Left lung (tissue), 10 donors: Measurements from ENCODE around the gene TMA16. TPM values are rescaled to one million over a fixed set of nuclear protein-coding genes. Genes with fewer than 3 reads are reported as not detected.

Experiments used
- ATAC-seq: fragments of 200-7000 bp; cut with Tn5 transposase; one replicate; pipeline ENCODE4 v1.9.1; 2020; ENCODE audit warnings: moderate library complexity
- DNase-seq, 4 donors: peaks; one replicate each; pipeline ENCODE4 v3.0.0-alpha.2; 2013 to 2020
- H3K27ac ChIP-seq, 2 donors: fragments of 200-600 bp; sonication (generic) in 1 of 2; one replicate each; pipeline versions ENCODE4 v1.5.0 to v1.8.0; 2020 to 2021
- H3K27me3 ChIP-seq, 2 donors: fragments of 200-600 bp; sonication (generic) in 1 of 2; one replicate each; pipeline versions ENCODE4 v1.5.0 to v1.8.0; 2020 to 2021
- H3K36me3 ChIP-seq, 2 donors: fragments of 200-600 bp; sonication (generic) in 1 of 2; one replicate each; pipeline versions ENCODE4 v1.5.0 to v1.8.0; 2020 to 2021
- H3K4me1 ChIP-seq, 2 donors: fragments of 200-600 bp; one replicate each; pipeline ENCODE4 v1.8.0; 2021
- H3K4me3 ChIP-seq, 2 donors: fragments of 200-600 bp; sonication (generic) in 1 of 2; one replicate each; pipeline versions ENCODE4 v1.5.0 to v1.8.0; 2020 to 2021; ENCODE audit warnings: mild to moderate bottlenecking in 1 of 2
- H3K9me3 ChIP-seq, 2 donors: fragments of 200-600 bp; sonication (generic) in 1 of 2; one replicate each; pipeline versions ENCODE4 v1.5.0 to v1.8.0; 2020 to 2021
- intact Hi-C, 2 donors: fragments of 100-400 bp; cut with DNase I; formaldehyde crosslinking; loops; one replicate each; pipeline versions ENCODE4 v1.11.2 to v1.14.2; 2022
- polyA plus RNA-seq, 6 donors: library from polyadenylated mRNA; unstranded; fragments of 120-200 nt; gene quantifications; one replicate each; pipeline ENCODE4 v1.2.1, GENCODE V29; 2013; ENCODE audit not compliant: insufficient read length in 6 of 6
- total RNA-seq, 2 donors: library from RNA; stranded (reverse); fragmentation: NEBNext Ultra II Directional; extraction: Animal tissue kit (Norgen Biotek cat#: 25700); gene quantifications; one replicate each; pipeline ENCODE4 v1.2.1, GENCODE V29; 2021
- TF ChIP-seq, protein P1 (sequence below), 2 donors: fragments of 200-600 bp; sonication (generic) in 1 of 2; IDR thresholded peaks; one replicate each; pipeline versions ENCODE4 v1.5.0 to v1.8.0; 2021; ENCODE audit warnings: antibody characterized with exemption in 2 of 2
- donor health status: DM: no; HTN: yes; CAD: no.
- donor health status: DM: no; HTN: no; CAD: no.

TMA16 gene
- total and polyA plus RNA-seq, 8 donors, result 18.9 to 37.2 (median 33.9) TPM

DNA sequence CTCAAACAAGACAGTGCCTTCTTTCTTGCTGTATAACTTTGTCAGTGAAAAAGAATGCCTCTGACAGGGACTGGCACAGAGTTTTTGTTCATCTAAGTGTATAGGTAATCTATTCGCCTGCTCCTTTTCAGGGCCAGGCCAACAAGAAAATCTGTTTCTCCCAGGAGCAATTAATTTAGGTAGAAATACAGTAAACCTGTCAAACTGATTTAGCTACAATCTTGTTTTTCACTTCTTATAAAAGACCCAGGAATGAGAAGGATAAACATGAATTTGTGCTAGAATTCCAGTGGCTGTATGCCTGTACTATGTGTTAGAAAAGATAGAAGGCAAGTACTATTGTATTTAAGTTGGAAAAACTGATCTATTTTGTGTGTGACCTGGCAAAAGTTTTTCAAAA lies 6.1 kb downstream of the TMA16 start:
- ATAC-seq (no peak), DNase-seq (no peak)
- Histone ChIP-seq H3K27me3 (no peaks in the 10 kb centered on the region), H3K36me3 (no peaks in the 10 kb centered on the region), H3K27ac (no peak overlapping the region), H3K9me3 (no peaks in the 10 kb centered on the region), H3K4me1 (peaks cover 0 to 36% of the 10 kb centered on the region in 2 donors), H3K4me3 (no peak overlapping the region)
- TF ChIP-seq, protein P1, sequence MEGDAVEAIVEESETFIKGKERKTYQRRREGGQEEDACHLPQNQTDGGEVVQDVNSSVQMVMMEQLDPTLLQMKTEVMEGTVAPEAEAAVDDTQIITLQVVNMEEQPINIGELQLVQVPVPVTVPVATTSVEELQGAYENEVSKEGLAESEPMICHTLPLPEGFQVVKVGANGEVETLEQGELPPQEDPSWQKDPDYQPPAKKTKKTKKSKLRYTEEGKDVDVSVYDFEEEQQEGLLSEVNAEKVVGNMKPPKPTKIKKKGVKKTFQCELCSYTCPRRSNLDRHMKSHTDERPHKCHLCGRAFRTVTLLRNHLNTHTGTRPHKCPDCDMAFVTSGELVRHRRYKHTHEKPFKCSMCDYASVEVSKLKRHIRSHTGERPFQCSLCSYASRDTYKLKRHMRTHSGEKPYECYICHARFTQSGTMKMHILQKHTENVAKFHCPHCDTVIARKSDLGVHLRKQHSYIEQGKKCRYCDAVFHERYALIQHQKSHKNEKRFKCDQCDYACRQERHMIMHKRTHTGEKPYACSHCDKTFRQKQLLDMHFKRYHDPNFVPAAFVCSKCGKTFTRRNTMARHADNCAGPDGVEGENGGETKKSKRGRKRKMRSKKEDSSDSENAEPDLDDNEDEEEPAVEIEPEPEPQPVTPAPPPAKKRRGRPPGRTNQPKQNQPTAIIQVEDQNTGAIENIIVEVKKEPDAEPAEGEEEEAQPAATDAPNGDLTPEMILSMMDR (IDR thresholded peaks at IDR 0.05), result no peak
- intact Hi-C loops, result no loop called here

- no peaks in the 10 kb centered on the region for H3K27me3 ChIP-seq
- no peaks in the 10 kb centered on the region for H3K9me3 ChIP-seq
- H3K4me3 ChIP-seq, result no peak overlapping the region
- H3K36me3 ChIP-seq, result peaks cover 0 to 25% of the 10 kb centered on the region in 2 donors
- peaks cover 0 to 14% of the 10 kb centered on the region in 2 donors for H3K4me1 ChIP-seq
- intact Hi-C loops, result no loop called here
- no peak overlapping the region for H3K27ac ChIP-seq
- no peak for DNase-seq
- TF ChIP-seq, protein P1 (IDR thresholded peaks at IDR 0.05), result no peak
- peak; percentile 74 for ATAC-seq
Observed at GRCh38 chr4:163505374-163505773, 10.9 kb downstream of the TMA16 start.

GRCh38 chr4:163515198-163515597 lies 20.7 kb downstream of the TMA16 start:
- no peak overlapping the region for H3K4me3 ChIP-seq
- DNase-seq, result no peak
- peaks cover 0 to 77% of the 10 kb centered on the region in 2 donors for H3K36me3 ChIP-seq
- intact Hi-C loops, result no loop called here
- no peak overlapping the region for H3K27ac ChIP-seq
- no peaks in the 10 kb centered on the region for H3K27me3 ChIP-seq
- TF ChIP-seq, protein P1 (IDR thresholded peaks at IDR 0.05), result no peak
- H3K4me1 ChIP-seq, result no peaks in the 10 kb centered on the region
- H3K9me3 ChIP-seq, result no peaks in the 10 kb centered on the region
- ATAC-seq, result no peak

- Histone ChIP-seq H3K4me3 (no peak overlapping the region), H3K27ac (no peak overlapping the region), H3K36me3 (peaks cover 0 to 67% of the 10 kb centered on the region in 2 donors), H3K4me1 (no peaks in the 10 kb centered on the region), H3K9me3 (no peaks in the 10 kb centered on the region), H3K27me3 (no peaks in the 10 kb centered on the region)
- no peak for DNase-seq
- intact Hi-C loops, result no loop called here
- no peak for ATAC-seq
- TF ChIP-seq, protein P1 (IDR thresholded peaks at IDR 0.05), result no peak
Observed at GRCh38 chr4:163523791-163524365, 29.4 kb downstream of the TMA16 start.

DNA sequence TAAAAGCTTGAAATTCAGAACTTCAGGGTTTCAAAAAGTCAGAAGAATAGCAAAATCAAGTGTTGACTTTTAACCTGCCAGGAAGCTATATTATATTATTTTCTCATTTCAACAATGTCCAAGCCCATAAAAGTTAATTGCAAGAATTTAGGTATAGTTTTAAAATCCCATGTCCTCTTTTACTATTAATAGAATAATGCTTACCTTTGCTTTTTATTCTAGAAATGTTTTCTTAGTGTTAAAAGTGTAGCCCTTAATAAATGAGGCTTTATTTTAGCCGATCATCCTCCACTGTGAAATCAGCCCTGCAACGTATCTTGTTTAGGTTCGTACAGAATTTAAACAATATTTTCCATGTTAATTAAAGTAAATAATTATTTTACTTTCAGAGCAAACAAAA lies 31.5 kb downstream of the TMA16 start:
- intact Hi-C loops, result no loop called here
- H3K4me1 ChIP-seq, result no peaks in the 10 kb centered on the region
- no peaks in the 10 kb centered on the region for H3K9me3 ChIP-seq
- ATAC-seq (no peak), DNase-seq (no peak)
- H3K36me3 ChIP-seq, result peaks cover 0 to 65% of the 10 kb centered on the region in 2 donors
- no peaks in the 10 kb centered on the region for H3K27me3 ChIP-seq
- no peak overlapping the region for H3K27ac ChIP-seq
- H3K4me3 ChIP-seq, result no peak overlapping the region
- TF ChIP-seq, protein P1 (IDR thresholded peaks at IDR 0.05), result no peak
